ENCODE data around the gene ANKZF1. TPM values are rescaled to one million over a fixed set of nuclear protein-coding genes. Genes with fewer than 3 reads are reported as not detected.
A peak's percentile ranks its signal among the peaks of the same experiment; 100 is the strongest.

The ANKZF1 gene
- total RNA-seq, 1 donor, result 35.1 TPM

GRCh38 chr2:219220652-219221402 lies 8.8 kb upstream of the ANKZF1 start:
- Histone ChIP-seq H3K9me3 (ENCODE audit: low read depth, low read length) (no peaks in the 10 kb centered on the region), H3K4me2 (ENCODE audit: insufficient read depth, low read length) (no peak overlapping the region), H4K20me1 (ENCODE audit: insufficient read depth, low read length) (peaks cover 12% of the 10 kb centered on the region), H2AFZ (ENCODE audit: low read length) (no peak overlapping the region), H3K27me3 (ENCODE audit: insufficient read depth, low read length) (no peaks in the 10 kb centered on the region), H3K4me1 (ENCODE audit: insufficient read depth, low read length) (peaks cover 23% of the 10 kb centered on the region), H3K79me2 (ENCODE audit: insufficient read depth, low read length) (peaks cover 3% of the 10 kb centered on the region), H3K27ac (ENCODE audit: low read depth, low read length) (no peak overlapping the region), H3K36me3 (ENCODE audit: insufficient read depth, low read length) (peaks cover 61% of the 10 kb centered on the region), H3K4me3 (ENCODE audit: insufficient read depth, low read length) (no peak overlapping the region)
- peak; percentile 21 for DNase-seq (ENCODE audit: insufficient read length, low spot score, missing footprints)
- TF ChIP-seq CTCF (IDR thresholded peaks at IDR 0.05; ENCODE audit: extremely low read depth, low read depth, low read length), result no peak

DNA sequence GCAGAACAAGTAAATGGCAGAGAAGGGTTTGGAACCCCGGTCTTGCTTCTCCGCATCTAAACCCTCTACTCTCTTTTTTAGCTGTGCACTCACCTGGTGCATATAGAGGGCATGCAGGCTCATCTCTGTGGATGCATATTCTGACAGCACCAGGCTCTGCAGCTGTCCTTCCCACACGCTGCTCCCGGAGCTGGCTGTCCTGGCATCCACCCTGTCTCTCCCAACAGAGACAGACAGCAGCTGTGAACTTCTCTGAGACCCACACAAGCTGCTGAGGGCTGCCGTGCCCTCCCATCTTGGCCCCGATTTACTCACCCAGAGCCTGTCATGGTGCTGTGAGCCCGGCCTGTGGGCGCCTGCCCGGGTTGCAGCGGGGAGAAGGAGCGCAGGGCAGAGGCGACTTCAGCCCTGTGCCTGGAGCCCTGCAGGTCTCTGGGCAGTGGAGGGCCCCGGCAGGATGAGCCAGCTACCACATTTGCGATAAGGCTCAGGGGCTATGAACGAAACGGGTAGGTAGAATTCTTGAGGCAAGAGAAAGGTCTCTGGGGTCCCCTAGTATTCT lies 7.6 kb upstream of the ANKZF1 start:
- peak; percentile 19 for DNase-seq (ENCODE audit: insufficient read length, low spot score, missing footprints)
- peaks cover 23% of the 10 kb centered on the region for H3K4me1 ChIP-seq (ENCODE audit: insufficient read depth, low read length)
- H3K36me3 ChIP-seq (ENCODE audit: insufficient read depth, low read length), result peaks cover 57% of the 10 kb centered on the region
- no peak overlapping the region for H3K27ac ChIP-seq (ENCODE audit: low read depth, low read length)
- TF ChIP-seq CTCF (IDR thresholded peaks at IDR 0.05; ENCODE audit: extremely low read depth, low read depth, low read length), result no peak
- peaks cover 12% of the 10 kb centered on the region for H4K20me1 ChIP-seq (ENCODE audit: insufficient read depth, low read length)
- peaks cover 6% of the 10 kb centered on the region for H3K79me2 ChIP-seq (ENCODE audit: insufficient read depth, low read length)
- H3K4me3 ChIP-seq (ENCODE audit: insufficient read depth, low read length), result no peak overlapping the region
- no peaks in the 10 kb centered on the region for H3K27me3 ChIP-seq (ENCODE audit: insufficient read depth, low read length)
- H3K9me3 ChIP-seq (ENCODE audit: low read depth, low read length), result no peaks in the 10 kb centered on the region
- H3K4me2 ChIP-seq (ENCODE audit: insufficient read depth, low read length), result no peak overlapping the region
- H2AFZ ChIP-seq (ENCODE audit: low read length), result no peak overlapping the region

GRCh38 chr2:219223831-219224610 lies 5.6 kb upstream of the ANKZF1 start:
- Histone ChIP-seq H4K20me1 (ENCODE audit: insufficient read depth, low read length) (peaks cover 24% of the 10 kb centered on the region), H3K27ac (ENCODE audit: low read depth, low read length) (no peak overlapping the region), H3K4me1 (ENCODE audit: insufficient read depth, low read length) (peaks cover 21% of the 10 kb centered on the region), H3K36me3 (ENCODE audit: insufficient read depth, low read length) (peaks cover 57% of the 10 kb centered on the region), H3K27me3 (ENCODE audit: insufficient read depth, low read length) (no peaks in the 10 kb centered on the region), H3K4me2 (ENCODE audit: insufficient read depth, low read length) (no peak overlapping the region), H2AFZ (ENCODE audit: low read length) (no peak overlapping the region), H3K79me2 (ENCODE audit: insufficient read depth, low read length) (peaks cover 26% of the 10 kb centered on the region), H3K4me3 (ENCODE audit: insufficient read depth, low read length) (no peak overlapping the region), H3K9me3 (ENCODE audit: low read depth, low read length) (no peaks in the 10 kb centered on the region)
- peak; percentile 67 for DNase-seq (ENCODE audit: insufficient read length, low spot score, missing footprints)
- no peak for TF ChIP-seq CTCF (IDR thresholded peaks at IDR 0.05; ENCODE audit: extremely low read depth, low read depth, low read length)

- DNase-seq (ENCODE audit: insufficient read length, low spot score, missing footprints), result no peak
- H3K27ac ChIP-seq (ENCODE audit: low read depth, low read length), result no peak overlapping the region
- H4K20me1 ChIP-seq (ENCODE audit: insufficient read depth, low read length), result peaks cover 20% of the 10 kb centered on the region
- TF ChIP-seq CTCF (IDR thresholded peaks at IDR 0.05; ENCODE audit: extremely low read depth, low read depth, low read length), result no peak
- H3K9me3 ChIP-seq (ENCODE audit: low read depth, low read length), result no peaks in the 10 kb centered on the region
- no peaks in the 10 kb centered on the region for H3K27me3 ChIP-seq (ENCODE audit: insufficient read depth, low read length)
- H3K4me3 ChIP-seq (ENCODE audit: insufficient read depth, low read length), result no peak overlapping the region
- peaks cover 28% of the 10 kb centered on the region for H3K79me2 ChIP-seq (ENCODE audit: insufficient read depth, low read length)
- peaks cover 18% of the 10 kb centered on the region for H3K4me1 ChIP-seq (ENCODE audit: insufficient read depth, low read length)
- H3K4me2 ChIP-seq (ENCODE audit: insufficient read depth, low read length), result no peak overlapping the region
- H2AFZ ChIP-seq (ENCODE audit: low read length), result no peak overlapping the region
- peaks cover 49% of the 10 kb centered on the region for H3K36me3 ChIP-seq (ENCODE audit: insufficient read depth, low read length)
These were observed 4.3 kb upstream of the ANKZF1 start for GRCh38 chr2:219225350-219225749.

Measured in osteoblast (primary cell).